A549 (cell line): ENCODE measurements around the gene THYN1. TPM values are rescaled to one million over a fixed set of nuclear protein-coding genes. Genes with fewer than 3 reads are reported as not detected.

Source experiments
- ATAC-seq, 2 experiments: fragments of 200-7000 bp in 1 of 2; fragments of >200 bp in 1 of 2; cut with Nextera tagmentation in 1 of 2; cut with Tn5 transposase in 1 of 2; 3 replicates each; pipeline versions ENCODE4 v1.8.0 to v1.9.1; 2018 to 2020; ENCODE audit warnings: mild to moderate bottlenecking in 1 of 2, moderate library complexity in 1 of 2
- CTCF ChIA-PET: fragments of 300-600 bp; sonication (Branson Sonifier 250); formaldehyde crosslinking; extraction: SDS; loops from one replicate; lab custom pipeline; 2021; ENCODE audit warnings: antibody characterized with exemption, inconsistent platforms; lab: Yijun Ruan, JAX
- POLR2A ChIA-PET: fragments of 350-600 bp; formaldehyde crosslinking; extraction: SDS; loops from one replicate; lab custom pipeline; 2021; ENCODE audit warnings: antibody characterized with exemption, inconsistent platforms; lab: Yijun Ruan, JAX
- DNase-seq, 2 experiments: peaks; one replicate each; pipeline versions ENCODE4 v3.0.0 to v3.0.0-alpha.2; 2011 to 2016; ENCODE audit warnings: low read depth in 1 of 2, low spot score in 1 of 2
- FAIRE-seq: peaks from 2 replicates; lab custom pipeline; 2011; peaks lifted over from hg19 to GRCh38; lab: Jason Lieb, UNC
- H3K27ac ChIP-seq, 2 experiments: fragments of >200 bp; sonication (Bioruptor Twin); formaldehyde crosslinking; 3 replicates each; pipeline ENCODE4 v1.5.1; 2016 to 2017
- H3K4me1 ChIP-seq: fragments of >200 bp; sonication (Bioruptor Twin); formaldehyde crosslinking; 3 replicates; pipeline ENCODE4 v1.6.1; 2016
- H3K4me2 ChIP-seq: fragments of >200 bp; sonication (Bioruptor Twin); formaldehyde crosslinking; 3 replicates; pipeline ENCODE4 v1.6.1; 2016
- H3K4me3 ChIP-seq: fragments of >200 bp; sonication (Bioruptor Twin); formaldehyde crosslinking; 3 replicates; pipeline ENCODE4 v1.5.1; 2016
- H3K9me3 ChIP-seq: fragments of >200 bp; sonication (Bioruptor Twin); formaldehyde crosslinking; 3 replicates; pipeline ENCODE4 v1.6.1; 2016
- ATOH8 ChIP-seq: fragments of 250-450 bp; sonication (Bioruptor Pico); IDR thresholded peaks from 2 replicates; pipeline ENCODE4 v1.5.0; 2020; ENCODE audit warnings: low read depth, mild to moderate bottlenecking, moderate library complexity
- CBX2 ChIP-seq: fragments of 200-600 bp; sonication (generic); IDR thresholded peaks from 2 replicates; pipeline ENCODE4 v1.6.1; 2016; ENCODE audit warnings: low read depth, mild to moderate bottlenecking, borderline replicate concordance
- CBX8 ChIP-seq: fragments of 200-600 bp; sonication (generic); IDR thresholded peaks from 2 replicates; pipeline ENCODE4 v1.6.1; 2016
- CEBPB ChIP-seq, 2 experiments: fragments of >200 bp in 1 of 2; sonication (Bioruptor Twin) in 1 of 2; formaldehyde crosslinking in 1 of 2; IDR thresholded peaks; 2 replicates each; pipeline ENCODE4 v1.6.1; 2012 to 2016
- CHD2 ChIP-seq: fragments of 150-350 bp; IDR thresholded peaks from 2 replicates; pipeline ENCODE4 v1.6.1; 2014; ENCODE audit warnings: low read length; ENCODE audit not compliant: partially characterized antibody
- E2F6 ChIP-seq: IDR thresholded peaks from 2 replicates; pipeline ENCODE4 v1.6.1; 2012; ENCODE audit warnings: low read depth, borderline replicate concordance
- EHF ChIP-seq: fragments of 250-450 bp; sonication (Bioruptor Pico); IDR thresholded peaks from 2 replicates; pipeline ENCODE4 v1.5.0; 2020; ENCODE audit warnings: mild to moderate bottlenecking
- ESRRA ChIP-seq: fragments of 150-350 bp; IDR thresholded peaks from 2 replicates; pipeline ENCODE4 v1.6.1; 2014; ENCODE audit warnings: mild to moderate bottlenecking, low read length, borderline replicate concordance
- FOSL2 ChIP-seq, 2 experiments: fragments of 450-650 bp in 1 of 2; fragments of >200 bp in 1 of 2; sonication (Bioruptor Twin) in 1 of 2; formaldehyde crosslinking; IDR thresholded peaks; 2 replicates each; pipeline versions ENCODE4 v1.5.0 to v1.6.1; 2016 to 2020; ENCODE audit warnings: mild to moderate bottlenecking in 1 of 2, moderate library complexity in 1 of 2
- GATA3 ChIP-seq: IDR thresholded peaks from 2 replicates; pipeline ENCODE4 v1.6.1; 2012; ENCODE audit warnings: borderline replicate concordance
- HMGXB4 ChIP-seq: fragments of 250-450 bp; sonication (Bioruptor Pico); IDR thresholded peaks from 2 replicates; pipeline ENCODE4 v1.5.0; 2021; ENCODE audit warnings: mild to moderate bottlenecking, moderate library complexity, borderline replicate concordance
- JUN ChIP-seq, 2 experiments: fragments of >200 bp; sonication (Bioruptor Twin); formaldehyde crosslinking; IDR thresholded peaks; 2 replicates in 1 of 2; 3 replicates in 1 of 2; pipeline ENCODE4 v1.6.1; 2016 to 2017
- NFE2L2 ChIP-seq: fragments of 150-350 bp; conservative IDR thresholded peaks from 2 replicates; pipeline ENCODE4 v1.6.1; 2014; ENCODE audit warnings: low read length
- NPAS2 ChIP-seq: fragments of 250-450 bp; sonication (Bioruptor Pico); IDR thresholded peaks from 2 replicates; pipeline ENCODE4 v1.8.0; 2022; ENCODE audit warnings: mild to moderate bottlenecking, moderate library complexity, borderline replicate concordance
- NR3C1 ChIP-seq: fragments of >200 bp; sonication (Bioruptor Twin); formaldehyde crosslinking; IDR thresholded peaks from 3 replicates; pipeline ENCODE4 v1.6.1; 2017
- POLR2A ChIP-seq: IDR thresholded peaks from 2 replicates; pipeline ENCODE4 v1.6.1; 2012; ENCODE audit warnings: mild to moderate bottlenecking, low read length
- RAD21 ChIP-seq, 2 experiments: fragments of >200 bp in 1 of 2; sonication (Bioruptor Twin) in 1 of 2; formaldehyde crosslinking in 1 of 2; IDR thresholded peaks in 1 of 2; conservative IDR thresholded peaks in 1 of 2; 2 replicates in 1 of 2; 3 replicates in 1 of 2; pipeline ENCODE4 v1.6.1; 2012 to 2018; ENCODE audit warnings: inconsistent platforms in 1 of 2
- RARB ChIP-seq: fragments of 250-450 bp; sonication (Bioruptor Pico); IDR thresholded peaks from 2 replicates; pipeline ENCODE4 v1.8.0; 2021; ENCODE audit warnings: mild to moderate bottlenecking, moderate library complexity
- RFX5 ChIP-seq: fragments of 450-650 bp; IDR thresholded peaks from 2 replicates; pipeline ENCODE4 v1.7.1; 2014; ENCODE audit warnings: antibody characterized with exemption, mild to moderate bottlenecking, moderate library complexity
- RNF2 ChIP-seq: fragments of 200-600 bp; sonication (generic); IDR thresholded peaks from 2 replicates; pipeline ENCODE4 v1.6.1; 2016; ENCODE audit warnings: low read depth, mild to moderate bottlenecking, antibody characterized with exemption, moderate library complexity, borderline replicate concordance
- SMC3 ChIP-seq: fragments of >200 bp; sonication (Bioruptor Twin); formaldehyde crosslinking; IDR thresholded peaks from 3 replicates; pipeline ENCODE4 v1.6.1; 2018; ENCODE audit warnings: inconsistent platforms
- TFCP2L1 ChIP-seq: fragments of 250-450 bp; sonication (Bioruptor Pico); IDR thresholded peaks from 2 replicates; pipeline ENCODE4 v1.5.0; 2021; ENCODE audit warnings: mild to moderate bottlenecking
- TP53 ChIP-seq: fragments of 250-450 bp; sonication (Bioruptor Pico); IDR thresholded peaks from 2 replicates; pipeline ENCODE4 v1.5.0; 2021; ENCODE audit warnings: mild to moderate bottlenecking, moderate library complexity
- USF2 ChIP-seq: fragments of 450-650 bp; IDR thresholded peaks from 2 replicates; pipeline ENCODE4 v1.6.1; 2014; ENCODE audit warnings: antibody characterized with exemption
- ZFP36 ChIP-seq: fragments of 450-650 bp; IDR thresholded peaks from 2 replicates; pipeline ENCODE4 v1.6.1; 2014; ENCODE audit warnings: borderline replicate concordance; ENCODE audit not compliant: partially characterized antibody
- ZNF302 ChIP-seq: fragments of 250-450 bp; sonication (Bioruptor Pico); IDR thresholded peaks from 2 replicates; pipeline ENCODE4 v1.9.0; 2021; ENCODE audit warnings: inconsistent platforms, mild to moderate bottlenecking, moderate library complexity
- ZSCAN20 ChIP-seq: fragments of 250-450 bp; sonication (Bioruptor Pico); IDR thresholded peaks from 2 replicates; pipeline ENCODE4 v1.8.0; 2022; ENCODE audit warnings: mild to moderate bottlenecking, moderate library complexity
- WGBS: methylation state at CpG from one replicate; pipeline ENCODE4 v1.1.6; 2017; ENCODE audit errors: missing lambda C conversion rate; 5-methylcytosine and 5-hydroxymethylcytosine counted together
- polyA plus RNA-seq, 4 experiments: library from polyadenylated mRNA; depleted of rRNA in 3 of 4; stranded (reverse); fragments of >200 nt; fragmentation: RNase III in 1 of 4; extraction: RNeasy Plus Mini Kit Qiagen cat#74134 plus additional on column Dnase treatment in 1 of 4; gene quantifications; 2 replicates in 3 of 4; 3 replicates in 1 of 4; pipeline ENCODE4 v1.2.3, GENCODE V29; 2011 to 2017
- TF ChIP-seq, protein P1 (sequence below): fragments of >200 bp; sonication (Bioruptor Twin); formaldehyde crosslinking; IDR thresholded peaks from 3 replicates; pipeline ENCODE4 v1.6.1; 2016

The THYN1 gene
- polyA plus RNA-seq, 2 of the 4 experiments (the other 2 are of a cell fraction) = 20.8 to 27.9 TPM

DNA sequence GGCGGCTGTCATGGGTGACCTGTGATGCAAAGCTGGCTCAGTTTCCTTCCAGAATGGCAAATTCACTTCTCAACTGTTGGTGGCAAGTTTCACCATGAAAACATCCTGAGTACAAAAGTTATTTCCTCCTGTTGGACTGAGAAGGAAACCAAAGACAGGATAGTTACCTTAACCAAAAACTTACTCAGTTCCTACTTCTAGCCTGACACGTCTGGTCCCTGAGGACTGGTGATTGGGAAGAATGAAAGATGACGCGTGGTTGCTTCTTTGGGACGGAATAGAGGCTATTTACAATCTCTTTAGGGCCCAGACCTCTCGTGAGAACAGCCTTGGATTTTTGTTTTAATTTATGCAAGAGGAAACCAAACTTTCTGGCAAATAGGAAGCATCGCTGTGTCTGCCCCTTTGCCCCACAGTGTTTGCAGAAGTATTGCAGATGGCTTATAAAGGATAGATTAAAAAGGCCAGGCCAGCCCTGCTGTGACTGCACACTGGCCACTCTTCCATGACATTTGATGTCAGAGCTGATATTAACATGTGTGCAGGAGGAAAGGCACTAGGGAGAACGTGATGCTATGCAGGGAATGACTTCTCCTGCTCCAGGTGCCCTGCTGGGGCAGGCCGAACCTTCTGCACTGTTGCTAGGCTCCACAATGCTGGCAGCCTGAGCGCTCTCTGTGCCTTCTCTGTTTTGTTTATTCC, 21.0 kb downstream of the THYN1 start:
- H3K27ac ChIP-seq = no peak overlapping the region
- no peak overlapping the region for H3K4me2 ChIP-seq
- no peak for FAIRE-seq
- H3K4me1 ChIP-seq = no peaks in the 10 kb centered on the region
- no peak overlapping the region for H3K4me3 ChIP-seq
- no peak for TF ChIP-seq ZNF302
- no peak for TF ChIP-seq GATA3
- TF ChIP-seq CEBPB (IDR thresholded peaks at IDR 0.05) = no peak
- TF ChIP-seq, protein P1, sequence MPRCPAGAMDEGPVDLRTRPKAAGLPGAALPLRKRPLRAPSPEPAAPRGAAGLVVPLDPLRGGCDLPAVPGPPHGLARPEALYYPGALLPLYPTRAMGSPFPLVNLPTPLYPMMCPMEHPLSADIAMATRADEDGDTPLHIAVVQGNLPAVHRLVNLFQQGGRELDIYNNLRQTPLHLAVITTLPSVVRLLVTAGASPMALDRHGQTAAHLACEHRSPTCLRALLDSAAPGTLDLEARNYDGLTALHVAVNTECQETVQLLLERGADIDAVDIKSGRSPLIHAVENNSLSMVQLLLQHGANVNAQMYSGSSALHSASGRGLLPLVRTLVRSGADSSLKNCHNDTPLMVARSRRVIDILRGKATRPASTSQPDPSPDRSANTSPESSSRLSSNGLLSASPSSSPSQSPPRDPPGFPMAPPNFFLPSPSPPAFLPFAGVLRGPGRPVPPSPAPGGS = no peak
- TF ChIP-seq NR3C1 = no peak
- no peak for TF ChIP-seq FOSL2 (IDR thresholded peaks at IDR 0.05)
- TF ChIP-seq FOSL2 (CRISPR knock-in tag; IDR thresholded peaks at IDR 0.05) = no peak
- TF ChIP-seq ZSCAN20 (CRISPR knock-in tag) = no peak
- no peak for TF ChIP-seq POLR2A
- no peak for TF ChIP-seq EHF (CRISPR knock-in tag)
- no peak for TF ChIP-seq TP53
- TF ChIP-seq HMGXB4 (CRISPR knock-in tag) = no peak
- TF ChIP-seq ZFP36 = no peak
- TF ChIP-seq NFE2L2 = no peak
- no peak for TF ChIP-seq CHD2
- ATAC-seq = no peak
- POLR2A ChIA-PET = no interaction called here
- WGBS = 87% methylated on average over 9 of the region's 10 CpGs
- no peaks in the 10 kb centered on the region for H3K9me3 ChIP-seq
- CTCF ChIA-PET = no interaction called here
- no peak for DNase-seq

DNA sequence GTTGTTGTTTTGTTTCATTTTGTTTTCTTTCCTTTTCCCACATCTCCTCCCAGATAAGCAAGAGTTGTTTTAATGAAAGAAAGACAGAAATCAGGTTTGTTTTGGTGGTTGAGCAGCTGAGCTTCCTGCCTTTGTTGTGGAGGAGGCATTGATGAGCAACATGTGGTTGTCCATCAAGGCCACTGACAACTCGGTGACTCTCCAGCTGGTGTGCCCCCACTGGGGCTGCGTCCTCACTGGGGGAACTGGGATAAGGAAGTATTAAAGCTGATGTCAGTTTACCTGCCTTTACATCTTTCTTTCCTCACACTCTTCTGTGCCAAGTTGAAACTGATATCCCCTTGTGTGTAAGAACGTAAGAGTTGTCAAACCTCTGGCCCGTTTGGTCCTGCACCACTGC, 22.8 kb downstream of the THYN1 start:
- 91% methylated on average over 4 of the region's 4 CpGs for WGBS
- Histone ChIP-seq H3K4me3 (no peak overlapping the region), H3K4me2 (no peak overlapping the region), H3K27ac (no peak overlapping the region), H3K4me1 (peaks cover 8% of the 10 kb centered on the region; the same call in 1 of the 3 replicates), H3K9me3 (no peaks in the 10 kb centered on the region)
- ATAC-seq = no peak
- POLR2A ChIA-PET = no interaction called here
- no peak for DNase-seq
- TF ChIP-seq CBX2 (no peak), E2F6 (no peak), JUN (IDR thresholded peaks at IDR 0.05) (no peak), NPAS2 (CRISPR knock-in tag) (no peak), CHD2 (no peak), RNF2 (no peak), RAD21 (conservative IDR thresholded peaks at IDR 0.05 in 1 of 2, IDR thresholded peaks at IDR 0.05 in 1 of 2) (no peak), SMC3 (no peak), TFCP2L1 (no peak), CEBPB (IDR thresholded peaks at IDR 0.05) (no peak), CBX8 (no peak), ATOH8 (CRISPR knock-in tag) (no peak), EHF (CRISPR knock-in tag) (no peak), USF2 (no peak), HMGXB4 (CRISPR knock-in tag) (no peak), RFX5 (no peak), RARB (CRISPR knock-in tag) (no peak), ESRRA (no peak)
- TF ChIP-seq, protein P1 = no peak
- no peak for FAIRE-seq
- CTCF ChIA-PET = no interaction called here
